Measurements from ENCODE around the gene CPNE7.
A peak's percentile ranks its signal among the peaks of the same experiment; 100 is the strongest.

The CPNE7 gene

DNA sequence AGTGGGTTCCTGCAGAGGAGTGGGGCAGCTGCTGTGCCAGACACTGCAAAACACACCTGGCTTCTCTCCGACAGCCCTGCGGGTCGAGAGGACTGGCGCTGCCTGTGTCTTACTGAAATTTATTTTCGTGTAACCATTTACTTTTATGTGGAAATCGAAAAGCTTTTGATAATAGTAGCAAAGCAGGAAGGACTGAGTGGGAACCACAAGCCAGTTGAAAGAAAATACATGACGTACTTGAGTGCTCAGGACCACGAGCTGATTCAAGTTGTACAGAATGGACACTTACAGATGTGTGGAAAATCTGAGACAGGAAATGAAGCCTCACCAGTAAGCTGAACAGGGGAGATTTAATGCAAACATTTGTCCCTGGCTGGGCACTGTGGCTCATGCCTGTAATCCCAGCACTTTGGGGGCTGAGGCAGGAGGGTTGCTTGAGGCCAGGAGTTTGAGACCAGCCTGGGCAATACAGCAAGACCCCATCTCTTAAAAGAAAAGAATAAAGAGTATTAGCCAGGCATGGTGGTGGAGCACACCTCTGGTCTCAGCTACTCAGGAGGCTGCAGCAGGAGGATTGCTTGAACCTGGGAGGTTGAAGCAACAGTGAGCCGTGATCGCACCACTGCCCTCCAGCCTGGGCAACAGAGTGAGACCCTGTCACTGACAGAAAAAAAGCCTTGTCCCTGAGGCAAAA lies 26.4 kb upstream of the CPNE7 start:
- ChIA-PET POLR2A (interaction anchor here (0.8 kb wide), 1 partner anchor 36 kb away, joined by 7 read pairs; no protein-coding TSS in a partner anchor), CTCF (interaction anchor here (0.7 to 1.0 kb wide), 2 partner anchors 8 to 10 kb away, joined by 3 to 4 read pairs; no protein-coding TSS in a partner anchor)
- peak; percentile 96 for TF ChIP-seq ZNF121 (tag by site-specific recombination; IDR thresholded peaks at IDR 0.05)
- no peak for TF ChIP-seq ZNF302 (tag by site-specific recombination; IDR thresholded peaks at IDR 0.05; ENCODE audit: low read depth)
- Histone ChIP-seq H3K36me3 (ENCODE audit: control insufficient read depth in 2 of 2, insufficient read depth in 1 of 2, low read length in 2 of 2) (peaks cover 7 to 96% of the 10 kb centered on the region in 2 experiments; a peak in 2 of 3 replicates), H3K9me3 (ENCODE audit: control insufficient read depth, insufficient read depth, low read depth, low read length) (no peaks in the 10 kb centered on the region), H3K27ac (ENCODE audit: extremely low read depth, low read depth, low read length) (no peak overlapping the region), H3K4me1 (ENCODE audit: control insufficient read depth, insufficient read depth, low read length) (no peaks in the 10 kb centered on the region), H3K4me3 (ENCODE audit: low read depth, low read length) (no peak overlapping the region)

GRCh38 chr16:89550421-89551007 lies 25.0 kb upstream of the CPNE7 start:
- Histone ChIP-seq H3K9me3 (ENCODE audit: control insufficient read depth, insufficient read depth, low read depth, low read length) (no peaks in the 10 kb centered on the region), H3K4me1 (ENCODE audit: control insufficient read depth, insufficient read depth, low read length) (no peaks in the 10 kb centered on the region), H3K36me3 (ENCODE audit: control insufficient read depth in 2 of 2, insufficient read depth in 1 of 2, low read length in 2 of 2) (peaks cover 7 to 95% of the 10 kb centered on the region in 2 experiments; a peak in 2 of 3 replicates), H3K4me3 (ENCODE audit: low read depth, low read length) (no peak overlapping the region), H3K27ac (ENCODE audit: extremely low read depth, low read depth, low read length) (no peak overlapping the region)
- POLR2A ChIA-PET, result no interaction called here
- CTCF ChIA-PET, result no interaction called here
- TF ChIP-seq EGR2 (tag by site-specific recombination; IDR thresholded peaks at IDR 0.05; ENCODE audit: low read depth), result peak; percentile 73
- TF ChIP-seq ZNF624 (tag by site-specific recombination; IDR thresholded peaks at IDR 0.05), result no peak
- peak; percentile 79 for TF ChIP-seq ZFHX2 (tag by site-specific recombination; conservative IDR thresholded peaks at IDR 0.05)

GRCh38 chr16:89552329-89552728 lies 23.2 kb upstream of the CPNE7 start:
- TF ChIP-seq ZNF311 (tag by site-specific recombination; IDR thresholded peaks at IDR 0.05; ENCODE audit: borderline replicate concordance) (no peak), ZNF510 (tag by site-specific recombination; IDR thresholded peaks at IDR 0.05; ENCODE audit: insufficient replicate concordance) (no peak), ZBTB49 (tag by site-specific recombination; IDR thresholded peaks at IDR 0.05; ENCODE audit: low read depth) (no peak), ZNF658 (tag by site-specific recombination; IDR thresholded peaks at IDR 0.05) (no peak), ELK4 (IDR thresholded peaks at IDR 0.05; ENCODE audit: borderline replicate concordance, low read depth, low read length) (no peak), ZNF560 (tag by site-specific recombination; IDR thresholded peaks at IDR 0.05; ENCODE audit: borderline replicate concordance) (no peak)
- TF ChIP-seq, protein P1, sequence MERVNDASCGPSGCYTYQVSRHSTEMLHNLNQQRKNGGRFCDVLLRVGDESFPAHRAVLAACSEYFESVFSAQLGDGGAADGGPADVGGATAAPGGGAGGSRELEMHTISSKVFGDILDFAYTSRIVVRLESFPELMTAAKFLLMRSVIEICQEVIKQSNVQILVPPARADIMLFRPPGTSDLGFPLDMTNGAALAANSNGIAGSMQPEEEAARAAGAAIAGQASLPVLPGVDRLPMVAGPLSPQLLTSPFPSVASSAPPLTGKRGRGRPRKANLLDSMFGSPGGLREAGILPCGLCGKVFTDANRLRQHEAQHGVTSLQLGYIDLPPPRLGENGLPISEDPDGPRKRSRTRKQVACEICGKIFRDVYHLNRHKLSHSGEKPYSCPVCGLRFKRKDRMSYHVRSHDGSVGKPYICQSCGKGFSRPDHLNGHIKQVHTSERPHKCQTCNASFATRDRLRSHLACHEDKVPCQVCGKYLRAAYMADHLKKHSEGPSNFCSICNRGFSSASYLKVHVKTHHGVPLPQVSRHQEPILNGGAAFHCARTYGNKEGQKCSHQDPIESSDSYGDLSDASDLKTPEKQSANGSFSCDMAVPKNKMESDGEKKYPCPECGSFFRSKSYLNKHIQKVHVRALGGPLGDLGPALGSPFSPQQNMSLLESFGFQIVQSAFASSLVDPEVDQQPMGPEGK (tag by site-specific recombination; IDR thresholded peaks at IDR 0.05), result no peak
- ChIA-PET CTCF (interaction anchor here (1.0 kb wide), 1 partner anchor 15 kb away, joined by 3 read pairs; no protein-coding TSS in a partner anchor), POLR2A (no interaction called here)
- Histone ChIP-seq H3K4me1 (ENCODE audit: control insufficient read depth, insufficient read depth, low read length) (no peaks in the 10 kb centered on the region), H3K9me3 (ENCODE audit: control insufficient read depth, insufficient read depth, low read depth, low read length) (no peaks in the 10 kb centered on the region), H3K36me3 (ENCODE audit: control insufficient read depth in 2 of 2, insufficient read depth in 1 of 2, low read length in 2 of 2) (peaks cover 0 to 94% of the 10 kb centered on the region in 2 experiments; a peak in 2 of 3 replicates), H3K27ac (ENCODE audit: extremely low read depth, low read depth, low read length) (no peak overlapping the region), H3K4me3 (ENCODE audit: low read depth, low read length) (no peak overlapping the region)

All from HEK293 (cell line).